HG03280 (cell line): ENCODE data around the gene CCSER1.
A peak's percentile ranks its signal among the peaks of the same experiment; 100 is the strongest.

Experiments used
- ATAC-seq: cut with Tn5 transposase; IDR thresholded peaks from one replicate; pipeline ENCODE4 v1.9.1; 2021; ENCODE audit warnings: mild to moderate bottlenecking, moderate library complexity; ENCODE audit not compliant: unreplicated experiment

CCSER1 gene

GRCh38 chr4:90127706-90128345, 632 bp downstream of the CCSER1 start:
- ATAC-seq: peak; percentile 28

GRCh38 chr4:90128961-90129495, 1.8 kb downstream of the CCSER1 start:
- ATAC-seq: no peak

GRCh38 chr4:90130076-90130475, 2.9 kb downstream of the CCSER1 start:
- ATAC-seq: no peak

- ATAC-seq: no peak
Measured at GRCh38 chr4:90137555-90137954, 10.4 kb downstream of the CCSER1 start.

- no peak for ATAC-seq
Measured at GRCh38 chr4:90142081-90142480, 14.9 kb downstream of the CCSER1 start.

- ATAC-seq: no peak
Measured at GRCh38 chr4:90145319-90145718, 18.1 kb downstream of the CCSER1 start.

- no peak for ATAC-seq
Measured at GRCh38 chr4:90146306-90146705, 19.1 kb downstream of the CCSER1 start.

GRCh38 chr4:90148574-90149148, 21.5 kb downstream of the CCSER1 start:
- ATAC-seq: no peak

- no peak for ATAC-seq
Measured at GRCh38 chr4:90152024-90152423, 24.8 kb downstream of the CCSER1 start.

- ATAC-seq: no peak
Measured at GRCh38 chr4:90159193-90159592, 32.0 kb downstream of the CCSER1 start.

- ATAC-seq: no peak
Measured at GRCh38 chr4:90160044-90160443, 32.9 kb downstream of the CCSER1 start.

GRCh38 chr4:90162566-90162965, 35.4 kb downstream of the CCSER1 start:
- ATAC-seq: no peak

- no peak for ATAC-seq
Measured at GRCh38 chr4:90163872-90164271, 36.7 kb downstream of the CCSER1 start.

GRCh38 chr4:90165883-90166282, 38.7 kb downstream of the CCSER1 start:
- no peak for ATAC-seq

- no peak for ATAC-seq
Measured at GRCh38 chr4:90171491-90171890, 44.3 kb downstream of the CCSER1 start.

GRCh38 chr4:90174621-90175023, 47.4 kb downstream of the CCSER1 start:
- ATAC-seq: no peak

GRCh38 chr4:90181644-90182043, 54.5 kb downstream of the CCSER1 start:
- no peak for ATAC-seq

- ATAC-seq: no peak
Measured at GRCh38 chr4:90183254-90183653, 56.1 kb downstream of the CCSER1 start.

GRCh38 chr4:90184560-90184959, 57.4 kb downstream of the CCSER1 start:
- no peak for ATAC-seq

GRCh38 chr4:90185416-90185815, 58.2 kb downstream of the CCSER1 start:
- no peak for ATAC-seq

GRCh38 chr4:90186229-90186628, 59.0 kb downstream of the CCSER1 start:
- ATAC-seq: no peak

GRCh38 chr4:90187148-90187884, 60.1 kb downstream of the CCSER1 start:
- no peak for ATAC-seq
